Adrenal gland (tissue), 19 donors: Measurements from ENCODE around the gene XPOT. TPM values are rescaled to one million over a fixed set of nuclear protein-coding genes. Genes with fewer than 3 reads are reported as not detected.
"Not testable (repeated sequence)": the region's sequence is repeated elsewhere in the genome, so short reads cannot be mapped to it uniquely, and the experiment has no call there.

Experiments used
- DNase-seq, 7 donors: peaks; one replicate each; pipeline ENCODE4 v3.0.0-alpha.2; 2019 to 2020
- H3K27ac ChIP-seq, 5 donors: fragments of 200-600 bp; sonication (generic) in 4 of 5; 1 replicate in 3 of 5; 2 replicates in 2 of 5; pipeline versions ENCODE4 v1.5.1 to v1.8.0; 2016 to 2020; ENCODE audit warnings: mild to moderate bottlenecking in 1 of 5
- H3K27me3 ChIP-seq: fragments of 200-600 bp; 2 replicates; pipeline ENCODE4 v1.8.0; 2021
- H3K36me3 ChIP-seq, 2 donors: fragments of 200-600 bp; replicated peaks in 1 of 2; 1 replicate in 1 of 2; 2 replicates in 1 of 2; pipeline versions ENCODE4 v1.5.1 to v1.8.0; 2018 to 2022
- H3K4me1 ChIP-seq, 2 donors: fragments of 200-600 bp; replicated peaks in 1 of 2; 1 replicate in 1 of 2; 2 replicates in 1 of 2; pipeline versions ENCODE4 v1.5.1 to v1.8.0; 2018 to 2021
- H3K4me3 ChIP-seq, 4 donors: fragments of 200-600 bp; sonication (generic) in 3 of 4; one replicate each; pipeline ENCODE4 v1.5.1; 2016 to 2018
- H3K9me3 ChIP-seq, 3 donors: fragments of 200-600 bp; sonication (generic) in 1 of 3; replicated peaks in 1 of 3; 1 replicate in 2 of 3; 2 replicates in 1 of 3; pipeline versions ENCODE4 v1.5.1 to v1.8.0; 2016 to 2021
- POLR2A ChIP-seq, 2 donors: fragments of 450-650 bp; IDR thresholded peaks; one replicate each; pipeline ENCODE4 v1.6.1; 2017; ENCODE audit warnings: antibody characterized with exemption in 2 of 2, mild to moderate bottlenecking in 2 of 2, moderate library complexity in 1 of 2
- WGBS, 4 donors: extraction: QIAGEN DNeasy Blood & Tissue Kit in 2 of 4; methylation state at CpG; one replicate each; pipeline versions ENCODE4 v1.1.5 to v1.1.7; 2013 to 2017; 5-methylcytosine and 5-hydroxymethylcytosine counted together
- intact Hi-C, 2 donors: fragments of 100-400 bp; cut with DNase I; formaldehyde crosslinking; loops; one replicate each; pipeline versions ENCODE4 v1.14.1 to v1.15.0; 2022 to 2023
- long read RNA-seq, 10 donors: library from polyadenylated mRNA in 3 of 10; unstranded in 2 of 10; stranded (forward) in 1 of 10; transcript quantifications; one replicate each; pipeline ENCODE4 v2.0.0 and lab custom pipeline, GENCODE V29; 2021 to 2026
- polyA plus RNA-seq, 3 donors: library from polyadenylated mRNA; stranded (reverse); fragments of 200-250 nt in 2 of 3; fragments of 350-450 nt in 1 of 3; fragmentation: Illumina TruSeq in 1 of 3; extraction: RNeasy Lipid Tissue Mini Kit (QIAGEN cat#74804) in 1 of 3; gene quantifications; one replicate each; pipeline ENCODE4 v1.2.3, GENCODE V29; 2013 to 2014
- total RNA-seq, 9 donors: library from RNA; depleted of rRNA in 4 of 9; stranded (reverse); fragments of >200 nt in 4 of 9; fragments of 120-200 nt in 1 of 9; fragmentation: NEBNext Ultra II Directional in 1 of 9; extraction: Animal tissue kit (Norgen Biotek cat#: 25700) in 1 of 9; gene quantifications; one replicate each; pipeline versions ENCODE4 v1.1.0 to v1.2.4, GENCODE V29; 2013 to 2023
- TF ChIP-seq, protein P1 (sequence below), 6 experiments: fragments of 450-650 bp in 4 of 6; fragments of 200-600 bp in 2 of 6; sonication (generic) in 1 of 6; IDR thresholded peaks; 1 replicate in 5 of 6; 2 replicates in 1 of 6; pipeline versions ENCODE4 v1.5.1 to v1.8.0; 2016 to 2021; ENCODE audit warnings: antibody characterized with exemption in 6 of 6, mild to moderate bottlenecking in 2 of 6, moderate library complexity in 1 of 6
- donor health status: healthy with polysubstance abuse.
- donor health status: Bipolar disorder and iron deficiency.
- donor health status: DM: yes; HTN: yes; CAD: no.
- donor health status: DM: no; HTN: no; CAD: no.
- donor health status: DM: no; HTN: no; CAD: no.
- donor health status: DM: yes; HTN: yes; CAD: no.

The XPOT gene, protein sequence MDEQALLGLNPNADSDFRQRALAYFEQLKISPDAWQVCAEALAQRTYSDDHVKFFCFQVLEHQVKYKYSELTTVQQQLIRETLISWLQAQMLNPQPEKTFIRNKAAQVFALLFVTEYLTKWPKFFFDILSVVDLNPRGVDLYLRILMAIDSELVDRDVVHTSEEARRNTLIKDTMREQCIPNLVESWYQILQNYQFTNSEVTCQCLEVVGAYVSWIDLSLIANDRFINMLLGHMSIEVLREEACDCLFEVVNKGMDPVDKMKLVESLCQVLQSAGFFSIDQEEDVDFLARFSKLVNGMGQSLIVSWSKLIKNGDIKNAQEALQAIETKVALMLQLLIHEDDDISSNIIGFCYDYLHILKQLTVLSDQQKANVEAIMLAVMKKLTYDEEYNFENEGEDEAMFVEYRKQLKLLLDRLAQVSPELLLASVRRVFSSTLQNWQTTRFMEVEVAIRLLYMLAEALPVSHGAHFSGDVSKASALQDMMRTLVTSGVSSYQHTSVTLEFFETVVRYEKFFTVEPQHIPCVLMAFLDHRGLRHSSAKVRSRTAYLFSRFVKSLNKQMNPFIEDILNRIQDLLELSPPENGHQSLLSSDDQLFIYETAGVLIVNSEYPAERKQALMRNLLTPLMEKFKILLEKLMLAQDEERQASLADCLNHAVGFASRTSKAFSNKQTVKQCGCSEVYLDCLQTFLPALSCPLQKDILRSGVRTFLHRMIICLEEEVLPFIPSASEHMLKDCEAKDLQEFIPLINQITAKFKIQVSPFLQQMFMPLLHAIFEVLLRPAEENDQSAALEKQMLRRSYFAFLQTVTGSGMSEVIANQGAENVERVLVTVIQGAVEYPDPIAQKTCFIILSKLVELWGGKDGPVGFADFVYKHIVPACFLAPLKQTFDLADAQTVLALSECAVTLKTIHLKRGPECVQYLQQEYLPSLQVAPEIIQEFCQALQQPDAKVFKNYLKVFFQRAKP
- total RNA-seq (10 to 100 TPM; 30.6 to 59.1 (median 45.6) TPM), polyA plus RNA-seq (10 to 100 TPM; 12.4 to 59.6 (median 14.7) TPM)
- long read RNA-seq, donor 1, full-length matches to known transcripts = 3 of 8 reads
- long read RNA-seq, donor 1, partial matches to known transcripts = 5 of 8 reads
- long read RNA-seq, donor 1, other reads (novel, unspliced or antisense) = 0 of 8 reads
- long read RNA-seq, donor 2, full-length matches to known transcripts = 2 of 10 reads
- long read RNA-seq, donor 2, partial matches to known transcripts = 8 of 10 reads
- long read RNA-seq, donor 2, other reads (novel, unspliced or antisense) = 0 of 10 reads
- long read RNA-seq, donor 3, full-length matches to known transcripts = 3 of 3 reads
- long read RNA-seq, donor 3, partial matches to known transcripts = 0 of 3 reads
- long read RNA-seq, donor 3, other reads (novel, unspliced or antisense) = 0 of 3 reads
- long read RNA-seq, donor 4, full-length matches to known transcripts = 3 of 8 reads
- long read RNA-seq, donor 4, partial matches to known transcripts = 4 of 8 reads
- long read RNA-seq, donor 4, other reads (novel, unspliced or antisense) = 1 of 8 reads
- long read RNA-seq, donor 5, full-length matches to known transcripts = 98 of 118 reads
- long read RNA-seq, donor 5, partial matches to known transcripts = 5 of 118 reads
- long read RNA-seq, donor 5, other reads (novel, unspliced or antisense) = 15 of 118 reads
- long read RNA-seq, donor 6, full-length matches to known transcripts = 2 of 5 reads
- long read RNA-seq, donor 6, partial matches to known transcripts = 1 of 5 reads
- long read RNA-seq, donor 6, other reads (novel, unspliced or antisense) = 2 of 5 reads
- long read RNA-seq, donor 7, full-length matches to known transcripts = 1 of 6 reads
- long read RNA-seq, donor 7, partial matches to known transcripts = 5 of 6 reads
- long read RNA-seq, donor 7, other reads (novel, unspliced or antisense) = 0 of 6 reads
- long read RNA-seq, donor 8, full-length matches to known transcripts = 5 of 10 reads
- long read RNA-seq, donor 8, partial matches to known transcripts = 5 of 10 reads
- long read RNA-seq, donor 8, other reads (novel, unspliced or antisense) = 0 of 10 reads
- long read RNA-seq, donor 9, full-length matches to known transcripts = 2 of 2 reads
- long read RNA-seq, donor 9, partial matches to known transcripts = 0 of 2 reads
- long read RNA-seq, donor 9, other reads (novel, unspliced or antisense) = 0 of 2 reads
- long read RNA-seq, donor 10, full-length matches to known transcripts = 1 of 7 reads
- long read RNA-seq, donor 10, partial matches to known transcripts = 6 of 7 reads
- long read RNA-seq, donor 10, other reads (novel, unspliced or antisense) = 0 of 7 reads

DNA sequence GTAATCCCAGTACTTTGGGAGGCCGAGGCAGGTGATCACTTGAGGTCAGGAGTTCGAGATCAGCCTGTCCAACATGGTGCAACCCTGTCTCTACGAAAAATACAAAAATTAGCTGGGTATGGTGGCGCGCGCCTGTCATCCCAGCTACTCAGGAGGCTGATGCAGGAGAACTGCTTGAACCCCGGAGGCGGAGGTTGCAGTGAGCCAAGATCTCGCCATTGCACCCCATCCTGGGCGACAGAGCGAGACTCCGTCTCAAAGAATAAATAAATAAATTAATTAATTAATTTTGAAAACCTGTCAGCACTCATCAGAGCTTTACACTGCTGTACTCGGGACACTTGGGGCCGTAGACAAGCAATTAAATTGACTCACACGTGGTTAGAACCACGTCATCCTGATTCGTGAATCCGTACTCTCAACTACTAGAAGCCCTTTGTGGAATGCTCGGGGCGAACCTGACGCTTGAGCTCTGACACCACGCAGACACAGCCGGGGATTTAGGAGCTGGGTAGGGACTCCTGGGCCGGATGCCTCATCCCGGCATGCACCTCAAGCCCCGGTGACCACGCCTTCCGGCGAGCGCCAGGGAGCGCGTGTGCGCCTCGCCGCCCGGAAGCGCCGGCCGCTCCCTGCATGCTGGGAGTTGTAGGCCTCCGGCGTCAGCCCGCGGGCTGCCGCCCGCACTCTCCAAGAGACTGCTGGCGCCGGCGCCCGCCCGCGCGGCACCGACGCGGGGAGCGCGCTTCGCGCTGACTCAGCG is at the start of gene XPOT:
Gene XPOT, plus strand, starts transcription at position 686 of the 763 bp plus-strand sequence. CDS start 5,644 bp downstream, outside the sequence.
- intact Hi-C loops = no loop called here
- Histone ChIP-seq H3K27me3 (no peaks in the 10 kb centered on the region), H3K36me3 (no peaks in the 10 kb centered on the region), H3K9me3 (no peaks in the 10 kb centered on the region), H3K27ac (peak within 1 kb of the TSS; percentile 79 to 99 (median 96)), H3K4me3 (peak within 1 kb of the TSS; percentile 26 to 96 (median 79)), H3K4me1 (peaks cover 12 to 26% of the 10 kb centered on the region in 2 donors)
- peak in 1 of 2 donors; percentile 81 for TF ChIP-seq POLR2A (IDR thresholded peaks at IDR 0.05)
- TF ChIP-seq, protein P1, sequence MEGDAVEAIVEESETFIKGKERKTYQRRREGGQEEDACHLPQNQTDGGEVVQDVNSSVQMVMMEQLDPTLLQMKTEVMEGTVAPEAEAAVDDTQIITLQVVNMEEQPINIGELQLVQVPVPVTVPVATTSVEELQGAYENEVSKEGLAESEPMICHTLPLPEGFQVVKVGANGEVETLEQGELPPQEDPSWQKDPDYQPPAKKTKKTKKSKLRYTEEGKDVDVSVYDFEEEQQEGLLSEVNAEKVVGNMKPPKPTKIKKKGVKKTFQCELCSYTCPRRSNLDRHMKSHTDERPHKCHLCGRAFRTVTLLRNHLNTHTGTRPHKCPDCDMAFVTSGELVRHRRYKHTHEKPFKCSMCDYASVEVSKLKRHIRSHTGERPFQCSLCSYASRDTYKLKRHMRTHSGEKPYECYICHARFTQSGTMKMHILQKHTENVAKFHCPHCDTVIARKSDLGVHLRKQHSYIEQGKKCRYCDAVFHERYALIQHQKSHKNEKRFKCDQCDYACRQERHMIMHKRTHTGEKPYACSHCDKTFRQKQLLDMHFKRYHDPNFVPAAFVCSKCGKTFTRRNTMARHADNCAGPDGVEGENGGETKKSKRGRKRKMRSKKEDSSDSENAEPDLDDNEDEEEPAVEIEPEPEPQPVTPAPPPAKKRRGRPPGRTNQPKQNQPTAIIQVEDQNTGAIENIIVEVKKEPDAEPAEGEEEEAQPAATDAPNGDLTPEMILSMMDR (IDR thresholded peaks at IDR 0.05) = no peak
- 12 to 30% (median 21%) methylated on average over 20 to 60 of the region's 60 CpGs for WGBS, 4 donors
- DNase-seq = peak; percentile 94 to 97 (median 96)

DNA sequence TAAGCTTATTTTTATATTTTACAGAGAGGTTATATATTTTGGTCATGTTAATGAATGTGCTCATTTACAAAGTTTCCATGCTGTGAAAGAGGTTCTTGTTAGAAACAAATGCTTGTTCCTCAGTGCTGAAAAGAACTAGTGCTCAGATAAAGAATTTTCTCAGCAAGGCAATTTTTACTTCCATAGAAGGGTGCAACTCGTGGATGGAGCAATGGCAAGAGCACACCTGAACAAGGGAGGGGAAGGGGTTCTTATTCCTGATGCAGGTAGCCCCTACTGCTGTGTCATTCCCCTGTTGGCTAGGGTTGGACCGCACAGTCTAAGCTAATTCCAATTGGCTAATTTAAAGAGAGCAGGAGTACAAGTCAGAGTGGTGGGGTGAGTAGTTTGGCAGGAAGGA is 48.0 kb upstream of the XPOT start:
- DNase-seq, H3K9me3 ChIP-seq, H3K4me3 ChIP-seq, H3K27me3 ChIP-seq, H3K4me1 ChIP-seq, H3K27ac ChIP-seq, intact Hi-C loops, H3K36me3 ChIP-seq: not testable (repeated sequence)
- 72 to 87% (median 85%) methylated on average over 2 of the region's 2 CpGs for WGBS, 4 donors

DNA sequence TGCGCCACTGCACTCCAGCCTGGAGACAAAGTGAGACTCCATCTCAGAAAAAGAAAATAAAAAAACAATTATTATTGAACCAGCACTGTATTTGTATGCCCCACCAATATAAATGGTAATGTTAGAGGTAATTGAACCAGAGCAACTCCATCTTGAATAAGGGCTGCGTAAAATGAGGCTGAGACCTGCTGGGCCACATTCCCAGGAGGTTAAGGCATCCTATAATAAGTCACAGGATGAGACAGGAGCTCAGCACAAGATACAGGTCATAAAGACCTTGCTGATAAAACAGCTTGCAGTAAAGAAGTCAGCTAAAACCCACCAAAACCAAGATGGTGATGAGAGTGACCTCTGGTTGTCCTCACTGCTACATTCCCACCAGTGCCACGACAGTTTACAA is 43.0 kb upstream of the XPOT start:
- DNase-seq, H3K4me3 ChIP-seq, H3K36me3 ChIP-seq, H3K4me1 ChIP-seq, H3K9me3 ChIP-seq, H3K27ac ChIP-seq, intact Hi-C loops, H3K27me3 ChIP-seq: not testable (repeated sequence)
- WGBS, 4 donors = 87 to 95% (median 91%) methylated on average over 3 of the region's 3 CpGs
